ENCODE results near the gene CDHR2.

The CDHR2 gene

GRCh38 chr5:176579323-176579722 is 30.2 kb downstream of the CDHR2 start:
- Histone ChIP-seq H3K4me3 (ENCODE audit: low read depth, low read length) (no peak overlapping the region), H3K36me3 (no peaks in the 10 kb centered on the region), H3K4me1 (no peaks in the 10 kb centered on the region), H3K27me3 (no peaks in the 10 kb centered on the region), H3K9me3 (no peaks in the 10 kb centered on the region)
- DNase-seq: no peak
- no peak for TF ChIP-seq CTCF (IDR thresholded peaks at IDR 0.05; ENCODE audit: low read depth, low read length)

GRCh38 chr5:176581361-176581760 is 32.2 kb downstream of the CDHR2 start:
- DNase-seq: no peak

GRCh38 chr5:176583076-176583475 is 33.9 kb downstream of the CDHR2 start:
- H3K9me3 ChIP-seq: no peaks in the 10 kb centered on the region
- no peaks in the 10 kb centered on the region for H3K4me1 ChIP-seq
- DNase-seq: no peak
- no peak overlapping the region for H3K4me3 ChIP-seq (ENCODE audit: low read depth, low read length)
- H3K27me3 ChIP-seq: no peaks in the 10 kb centered on the region
- H3K36me3 ChIP-seq: no peaks in the 10 kb centered on the region
- no peak for TF ChIP-seq CTCF (IDR thresholded peaks at IDR 0.05; ENCODE audit: low read depth, low read length)

More at GRCh38 chr5:176581361-176581760, 32.2 kb downstream of the CDHR2 start:
- Histone ChIP-seq H3K9me3 (no peaks in the 10 kb centered on the region), H3K4me1 (no peaks in the 10 kb centered on the region), H3K4me3 (ENCODE audit: low read depth, low read length) (no peak overlapping the region), H3K27me3 (no peaks in the 10 kb centered on the region), H3K36me3 (no peaks in the 10 kb centered on the region)
- no peak for TF ChIP-seq CTCF (IDR thresholded peaks at IDR 0.05; ENCODE audit: low read depth, low read length)

GRCh38 chr5:176587398-176587797 is 38.3 kb downstream of the CDHR2 start:
- Histone ChIP-seq H3K9me3 (no peaks in the 10 kb centered on the region), H3K27me3 (no peaks in the 10 kb centered on the region), H3K4me1 (no peaks in the 10 kb centered on the region), H3K4me3 (ENCODE audit: low read depth, low read length) (no peak overlapping the region), H3K36me3 (no peaks in the 10 kb centered on the region; the same call in 1 of the 2 replicates)
- no peak for DNase-seq
- TF ChIP-seq CTCF (IDR thresholded peaks at IDR 0.05; ENCODE audit: low read depth, low read length): no peak

- DNase-seq: no peak
- Histone ChIP-seq H3K36me3 (no peaks in the 10 kb centered on the region; the same call in 1 of the 2 replicates), H3K9me3 (no peaks in the 10 kb centered on the region), H3K4me3 (ENCODE audit: low read depth, low read length) (no peak overlapping the region), H3K27me3 (no peaks in the 10 kb centered on the region), H3K4me1 (no peaks in the 10 kb centered on the region)
- TF ChIP-seq CTCF (IDR thresholded peaks at IDR 0.05; ENCODE audit: low read depth, low read length): no peak
These were observed 39.2 kb downstream of the CDHR2 start for GRCh38 chr5:176588297-176588696.

GRCh38 chr5:176589039-176589769 is 40.1 kb downstream of the CDHR2 start:
- Histone ChIP-seq H3K36me3 (no peaks in the 10 kb centered on the region; the same call in 1 of the 2 replicates), H3K4me1 (no peaks in the 10 kb centered on the region), H3K4me3 (ENCODE audit: low read depth, low read length) (no peak overlapping the region), H3K27me3 (no peaks in the 10 kb centered on the region), H3K9me3 (no peaks in the 10 kb centered on the region)
- no peak for DNase-seq
- no peak for TF ChIP-seq CTCF (IDR thresholded peaks at IDR 0.05; ENCODE audit: low read depth, low read length)

Measured in BE2C (cell line).